GM10248 (cell line): ENCODE results near the gene SEC16A.

Source experiments
- CTCF ChIA-PET: fragments of 300-600 bp; sonication (Branson Sonifier 250); formaldehyde crosslinking; extraction: SDS; loops from one replicate; lab custom pipeline; 2021; ENCODE audit warnings: antibody characterized with exemption; lab: Yijun Ruan, JAX
- POLR2A ChIA-PET: fragments of 350-650 bp; sonication (Branson Sonifier 250); formaldehyde crosslinking; extraction: SDS; loops from one replicate; lab custom pipeline; 2020; ENCODE audit warnings: antibody characterized with exemption; lab: Yijun Ruan, JAX
- DNase-seq: peaks from one replicate; pipeline ENCODE4 v3.0.0; 2012; ENCODE audit errors: extremely low spot score
- CTCF ChIP-seq: IDR thresholded peaks from 2 replicates; pipeline ENCODE4 v1.5.1; 2012; ENCODE audit warnings: mild to moderate bottlenecking, low read depth; ENCODE audit errors: extremely low read depth, missing control alignments, control extremely low read depth

Gene SEC16A

GRCh38 chr9:136499935-136500910 lies 17.4 kb upstream of the SEC16A start:
- CTCF ChIA-PET, result interaction anchor here (1.0 kb wide), 1 partner anchor 14 kb away, joined by 3 read pairs; no protein-coding TSS in a partner anchor
- DNase-seq, result no peak
- POLR2A ChIA-PET, result no interaction called here
- TF ChIP-seq CTCF, result no peak

- no peak for TF ChIP-seq CTCF
- POLR2A ChIA-PET, result no interaction called here
- CTCF ChIA-PET, result interaction anchor here (1.0 to 1.1 kb wide), 2 partner anchors 13 to 14 kb away, joined by 3 read pairs; no protein-coding TSS in a partner anchor
- no peak for DNase-seq
Measured at GRCh38 chr9:136499071-136499934, 16.5 kb upstream of the SEC16A start.

GRCh38 chr9:136497916-136498695 lies 15.3 kb upstream of the SEC16A start:
- TF ChIP-seq CTCF, result no peak
- POLR2A ChIA-PET, result no interaction called here
- CTCF ChIA-PET, result interaction anchor here (1.1 to 2.0 kb wide), 3 partner anchors 10 to 13 kb away, joined by 3 to 7 read pairs (median 4); no protein-coding TSS in a partner anchor
- DNase-seq, result no peak

GRCh38 chr9:136496801-136497620 lies 14.2 kb upstream of the SEC16A start:
- POLR2A ChIA-PET, result no interaction called here
- no peak for TF ChIP-seq CTCF
- CTCF ChIA-PET, result interaction anchor here (1.0 to 2.0 kb wide), 2 partner anchors 9 to 10 kb away, joined by 3 to 7 read pairs; no protein-coding TSS in a partner anchor
- DNase-seq, result no peak

GRCh38 chr9:136496181-136496580 lies 13.3 kb upstream of the SEC16A start:
- TF ChIP-seq CTCF, result no peak
- no peak for DNase-seq
- CTCF ChIA-PET, result interaction anchor here (0.6 to 2.1 kb wide), 3 partner anchors 9 to 133 kb away, joined by 3 to 7 read pairs (median 3); no protein-coding TSS in a partner anchor
- POLR2A ChIA-PET, result no interaction called here
